ENCODE data around the gene KDM3A.
"Not testable (repeated sequence)": the region's sequence is repeated elsewhere in the genome, so short reads cannot be mapped to it uniquely, and the experiment has no call there.

Gene KDM3A

DNA sequence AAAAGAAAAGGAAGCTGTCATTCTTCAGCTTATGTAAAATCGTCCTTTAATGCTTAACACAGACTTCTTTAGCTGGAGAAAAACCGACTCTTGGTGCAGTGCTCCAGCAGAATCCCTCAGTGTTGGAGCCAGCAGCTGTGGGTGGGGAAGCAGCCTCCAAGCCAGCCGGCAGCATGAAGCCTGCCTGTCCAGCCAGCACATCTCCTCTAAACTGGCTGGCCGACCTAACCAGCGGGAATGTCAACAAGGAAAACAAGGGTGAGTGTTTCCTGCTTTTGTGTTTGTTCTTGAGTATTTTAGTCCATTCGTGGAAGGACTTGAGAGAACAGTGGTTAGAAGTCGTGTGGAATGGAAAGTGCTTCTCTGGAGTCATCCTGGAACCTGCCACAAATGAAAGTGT lies 38.9 kb downstream of the KDM3A start:
- no peak overlapping the region for H3K27ac Mint-ChIP-seq
- no peaks in the 10 kb centered on the region for H3K9me3 Mint-ChIP-seq
- peaks cover 35% of the 10 kb centered on the region for H3K4me1 Mint-ChIP-seq (ENCODE audit: low read depth)
- no peak overlapping the region for H3K4me3 Mint-ChIP-seq
- H3K36me3 Mint-ChIP-seq (ENCODE audit: low read depth): peaks cover 81% of the 10 kb centered on the region
- no peaks in the 10 kb centered on the region for H3K27me3 Mint-ChIP-seq

DNA sequence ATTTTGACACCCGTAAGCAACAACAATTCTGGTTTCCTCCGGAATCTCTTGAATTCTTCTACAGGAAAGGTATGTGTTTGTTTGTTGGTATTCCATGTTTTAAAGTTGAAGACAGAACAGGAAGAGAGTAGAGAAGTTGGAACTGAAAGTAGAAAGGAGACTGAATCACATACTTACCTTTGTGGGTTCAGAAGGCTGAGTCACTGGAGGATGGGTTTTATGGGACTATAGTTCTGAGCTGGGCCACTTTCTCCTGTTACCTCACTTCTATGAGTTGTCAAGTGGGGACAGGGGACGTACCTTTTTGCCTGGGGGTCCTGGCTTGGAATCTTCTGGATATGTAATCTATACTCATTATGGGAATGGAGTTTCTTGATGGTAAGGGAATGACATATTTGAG lies 40.9 kb downstream of the KDM3A start:
- H3K9me3 Mint-ChIP-seq: no peaks in the 10 kb centered on the region
- H3K4me1 Mint-ChIP-seq (ENCODE audit: low read depth): peaks cover 44% of the 10 kb centered on the region
- H3K4me3 Mint-ChIP-seq: no peak overlapping the region
- H3K27me3 Mint-ChIP-seq: no peaks in the 10 kb centered on the region
- H3K27ac Mint-ChIP-seq: peak overlapping the region; percentile 77
- peaks cover 90% of the 10 kb centered on the region for H3K36me3 Mint-ChIP-seq (ENCODE audit: low read depth)

DNA sequence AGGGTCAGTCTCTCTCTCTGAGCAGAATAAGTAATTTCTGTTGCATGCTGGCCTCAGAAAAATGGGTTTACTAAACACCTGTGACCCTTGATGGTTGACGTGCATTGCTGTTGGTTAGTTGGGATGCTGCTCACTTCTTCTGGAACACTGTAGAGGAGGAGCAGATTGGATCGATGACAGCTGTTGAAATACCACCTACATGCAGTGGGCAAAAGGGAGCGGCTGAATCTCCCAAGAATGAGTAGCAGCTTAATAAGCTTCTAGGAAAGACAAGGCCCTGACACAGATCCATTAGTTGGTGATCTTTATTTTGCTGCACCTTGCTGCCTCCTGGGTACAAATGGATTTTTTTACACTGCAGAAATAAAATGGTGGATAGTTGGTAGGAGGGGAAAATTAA lies 43.2 kb downstream of the KDM3A start:
- H3K9me3 Mint-ChIP-seq: no peaks in the 10 kb centered on the region
- H3K36me3 Mint-ChIP-seq (ENCODE audit: low read depth): peaks cover 87% of the 10 kb centered on the region
- peaks cover 38% of the 10 kb centered on the region for H3K4me1 Mint-ChIP-seq (ENCODE audit: low read depth)
- H3K4me3 Mint-ChIP-seq: no peak overlapping the region
- H3K27me3 Mint-ChIP-seq: no peaks in the 10 kb centered on the region
- no peak overlapping the region for H3K27ac Mint-ChIP-seq

GRCh38 chr2:86485103-86485502 lies 43.9 kb downstream of the KDM3A start:
- H3K9me3 Mint-ChIP-seq: no peaks in the 10 kb centered on the region
- peak overlapping the region; percentile 21 for H3K4me3 Mint-ChIP-seq
- peak overlapping the region; percentile 78 for H3K27ac Mint-ChIP-seq
- H3K4me1 Mint-ChIP-seq (ENCODE audit: low read depth): peaks cover 38% of the 10 kb centered on the region
- peaks cover 87% of the 10 kb centered on the region for H3K36me3 Mint-ChIP-seq (ENCODE audit: low read depth)
- no peaks in the 10 kb centered on the region for H3K27me3 Mint-ChIP-seq

DNA sequence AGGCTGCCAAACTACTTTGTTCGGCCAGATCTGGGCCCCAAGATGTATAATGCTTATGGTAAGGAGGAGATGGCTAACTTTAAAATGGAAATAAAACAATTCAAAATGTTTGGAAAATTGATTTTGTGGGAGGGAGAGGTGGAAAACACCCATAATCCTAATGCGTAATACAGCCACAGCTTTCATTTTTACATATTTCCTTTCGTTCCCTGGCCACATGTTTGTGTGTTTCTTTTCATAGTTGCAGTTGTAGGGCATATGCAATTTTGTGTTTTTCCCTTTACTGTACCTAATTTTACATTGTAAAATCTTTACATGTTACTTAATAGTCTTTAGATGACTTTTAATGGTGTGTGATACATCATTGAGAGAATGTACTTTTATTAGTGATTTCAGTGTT lies 44.6 kb downstream of the KDM3A start:
- Mint-ChIP-seq H3K4me3 (peak overlapping the region; percentile 21), H3K4me1 (ENCODE audit: low read depth) (peaks cover 38% of the 10 kb centered on the region), H3K27me3 (no peaks in the 10 kb centered on the region), H3K27ac (peak overlapping the region; percentile 78), H3K36me3 (ENCODE audit: low read depth) (peaks cover 87% of the 10 kb centered on the region), H3K9me3 (no peaks in the 10 kb centered on the region)

- Mint-ChIP-seq H3K27ac (no peak overlapping the region), H3K9me3 (no peaks in the 10 kb centered on the region), H3K4me1 (ENCODE audit: low read depth) (peaks cover 31% of the 10 kb centered on the region), H3K36me3 (ENCODE audit: low read depth) (peaks cover 92% of the 10 kb centered on the region), H3K27me3 (no peaks in the 10 kb centered on the region), H3K4me3 (no peak overlapping the region)
Observed at GRCh38 chr2:86487062-86487461, 45.9 kb downstream of the KDM3A start.

DNA sequence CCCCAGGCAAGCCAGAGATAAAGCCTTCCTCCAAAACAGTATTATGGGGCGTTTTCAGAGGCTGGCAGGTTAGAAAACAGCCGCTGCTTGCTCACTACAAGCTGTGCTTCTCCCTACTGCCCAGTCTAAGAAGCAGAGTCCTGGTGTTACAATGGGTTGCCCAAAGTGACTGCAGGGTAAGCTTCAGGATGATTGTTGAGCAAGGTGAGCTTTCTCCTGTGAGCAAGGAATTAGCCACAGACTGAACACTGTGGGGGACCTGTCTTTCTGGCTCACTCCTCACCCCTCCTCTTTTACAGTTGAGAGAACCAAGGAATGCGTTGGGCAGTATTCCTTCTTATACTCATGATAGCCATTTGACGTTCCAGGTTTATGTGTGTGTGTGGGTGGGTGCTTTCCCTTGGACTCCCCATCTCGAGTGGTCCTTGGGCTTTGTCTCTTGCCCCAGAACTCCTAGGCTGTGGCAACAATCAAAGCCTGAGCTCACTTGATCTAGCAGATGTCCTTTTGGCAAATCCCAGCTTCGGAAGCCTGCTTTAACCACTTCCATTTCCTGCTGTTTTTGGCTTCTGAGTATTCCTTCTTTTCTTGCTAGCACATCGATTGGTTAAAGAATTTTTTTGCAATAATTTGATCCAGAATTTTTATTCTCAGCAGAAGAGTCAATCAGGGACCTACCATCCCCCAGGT lies 47.5 kb downstream of the KDM3A start:
- no peak overlapping the region for H3K4me3 Mint-ChIP-seq
- no peaks in the 10 kb centered on the region for H3K27me3 Mint-ChIP-seq
- peaks cover 89% of the 10 kb centered on the region for H3K36me3 Mint-ChIP-seq (ENCODE audit: low read depth)
- peaks cover 26% of the 10 kb centered on the region for H3K4me1 Mint-ChIP-seq (ENCODE audit: low read depth)
- H3K9me3 Mint-ChIP-seq: no peaks in the 10 kb centered on the region
- H3K27ac Mint-ChIP-seq: no peak overlapping the region

DNA sequence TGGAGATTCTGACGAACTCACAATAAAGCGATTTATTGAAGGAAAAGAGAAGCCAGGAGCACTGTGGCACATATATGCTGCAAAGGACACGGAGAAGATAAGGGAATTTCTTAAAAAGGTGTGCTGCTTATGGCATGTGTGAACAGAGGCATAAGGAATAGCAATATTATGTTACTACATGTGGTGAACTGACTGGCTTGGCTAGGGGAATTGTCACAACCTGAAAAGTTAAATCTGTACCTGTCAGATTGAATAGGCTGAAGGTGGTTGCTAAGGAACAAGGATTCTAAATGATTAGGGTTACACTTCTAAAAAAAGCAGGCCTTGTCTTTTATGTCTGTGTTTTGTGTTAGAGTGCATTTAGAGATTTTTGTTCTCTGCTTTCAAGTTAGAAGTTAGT lies 48.4 kb downstream of the KDM3A start:
- H3K27me3 Mint-ChIP-seq: no peaks in the 10 kb centered on the region
- H3K36me3 Mint-ChIP-seq (ENCODE audit: low read depth): peaks cover 89% of the 10 kb centered on the region
- H3K27ac Mint-ChIP-seq: no peak overlapping the region
- no peak overlapping the region for H3K4me3 Mint-ChIP-seq
- H3K4me1 Mint-ChIP-seq (ENCODE audit: low read depth): peaks cover 24% of the 10 kb centered on the region
- H3K9me3 Mint-ChIP-seq: no peaks in the 10 kb centered on the region

DNA sequence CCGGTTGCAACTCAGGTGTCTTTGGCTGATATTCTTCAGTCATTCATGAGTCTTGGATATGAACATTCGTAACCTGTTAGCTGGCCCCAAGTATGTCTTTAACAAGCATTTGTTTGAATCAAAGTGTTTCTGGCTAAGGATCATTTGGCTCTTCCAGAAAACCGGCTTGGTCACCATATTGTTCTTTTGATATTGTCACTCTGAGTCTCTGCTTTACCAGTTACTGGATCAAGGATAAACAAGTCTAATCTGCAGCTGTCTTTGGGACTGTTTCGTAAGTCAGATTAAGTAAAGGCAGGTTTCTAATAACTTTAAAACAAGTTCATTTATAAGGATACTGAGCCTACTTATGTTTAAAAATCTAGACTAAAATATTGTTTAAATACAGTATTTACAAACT lies 49.1 kb downstream of the KDM3A start:
- peaks cover 16% of the 10 kb centered on the region for H3K4me1 Mint-ChIP-seq (ENCODE audit: low read depth)
- H3K27ac Mint-ChIP-seq: no peak overlapping the region
- no peak overlapping the region for H3K4me3 Mint-ChIP-seq
- H3K9me3 Mint-ChIP-seq: no peaks in the 10 kb centered on the region
- H3K36me3 Mint-ChIP-seq (ENCODE audit: low read depth): peaks cover 89% of the 10 kb centered on the region
- no peaks in the 10 kb centered on the region for H3K27me3 Mint-ChIP-seq

DNA sequence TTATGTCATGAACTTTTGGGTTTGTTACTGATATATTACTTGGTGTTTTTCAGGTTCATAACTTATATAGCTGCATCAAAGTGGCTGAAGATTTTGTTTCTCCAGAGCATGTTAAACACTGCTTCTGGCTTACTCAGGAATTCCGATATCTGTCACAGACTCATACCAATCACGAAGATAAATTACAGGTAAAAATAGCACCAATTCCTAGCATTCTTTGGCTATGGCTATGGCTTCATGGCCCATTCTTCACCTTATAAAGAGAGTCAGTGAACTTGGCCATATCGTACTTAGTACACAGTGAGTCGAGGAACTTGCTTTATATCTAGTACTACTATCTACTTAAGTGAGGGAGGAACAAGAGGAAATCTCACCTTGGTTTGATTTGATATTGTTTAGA lies 49.9 kb downstream of the KDM3A start:
- H3K27ac Mint-ChIP-seq: peak overlapping the region; percentile 33
- peaks cover 11% of the 10 kb centered on the region for H3K4me1 Mint-ChIP-seq (ENCODE audit: low read depth)
- no peak overlapping the region for H3K4me3 Mint-ChIP-seq
- no peaks in the 10 kb centered on the region for H3K27me3 Mint-ChIP-seq
- peaks cover 8% of the 10 kb centered on the region for H3K9me3 Mint-ChIP-seq
- peaks cover 89% of the 10 kb centered on the region for H3K36me3 Mint-ChIP-seq (ENCODE audit: low read depth)

DNA sequence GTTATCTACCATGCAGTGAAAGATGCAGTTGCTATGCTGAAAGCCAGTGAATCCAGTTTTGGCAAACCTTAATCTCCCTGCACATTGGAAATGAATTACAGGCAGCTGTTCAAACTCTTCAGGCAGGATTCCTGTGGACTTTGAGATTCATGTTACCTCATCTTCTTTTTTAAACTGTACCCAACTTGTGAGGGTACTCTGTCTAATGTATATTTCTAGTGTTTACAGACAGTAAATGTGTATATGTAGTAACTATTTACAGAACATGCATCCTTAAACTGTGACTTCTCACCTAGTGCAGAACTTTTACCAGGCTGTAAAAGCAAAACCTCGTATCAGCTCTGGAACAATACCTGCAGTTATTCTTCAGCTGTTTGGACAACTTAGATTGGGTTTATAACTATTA lies 50.9 kb downstream of the KDM3A start:
- H3K4me3 Mint-ChIP-seq: no peak overlapping the region
- H3K4me1 Mint-ChIP-seq (ENCODE audit: low read depth): peaks cover 9% of the 10 kb centered on the region
- H3K9me3 Mint-ChIP-seq: peaks cover 9% of the 10 kb centered on the region
- H3K27ac Mint-ChIP-seq: no peak overlapping the region
- H3K27me3 Mint-ChIP-seq: no peaks in the 10 kb centered on the region
- peaks cover 92% of the 10 kb centered on the region for H3K36me3 Mint-ChIP-seq (ENCODE audit: low read depth)

- peaks cover 97% of the 10 kb centered on the region for H3K36me3 Mint-ChIP-seq (ENCODE audit: low read depth)
- H3K9me3 Mint-ChIP-seq: peaks cover 26% of the 10 kb centered on the region
- peak overlapping the region; percentile 24 for H3K27ac Mint-ChIP-seq
- not testable (repeated sequence) for H3K4me3 Mint-ChIP-seq, H3K27me3 Mint-ChIP-seq
- peaks cover 20% of the 10 kb centered on the region for H3K4me1 Mint-ChIP-seq (ENCODE audit: low read depth)
Observed at GRCh38 chr2:86496391-86496790, 55.2 kb downstream of the KDM3A start.

- Mint-ChIP-seq H3K36me3 (ENCODE audit: low read depth) (peaks cover 100% of the 10 kb centered on the region), H3K27me3 (no peaks in the 10 kb centered on the region), H3K4me1 (ENCODE audit: low read depth) (peaks cover 20% of the 10 kb centered on the region), H3K9me3 (peaks cover 31% of the 10 kb centered on the region), H3K4me3 (no peak overlapping the region), H3K27ac (no peak overlapping the region)
Observed at GRCh38 chr2:86498468-86499260, 57.5 kb downstream of the KDM3A start.

- Mint-ChIP-seq H3K4me1 (ENCODE audit: low read depth) (peaks cover 20% of the 10 kb centered on the region), H3K4me3 (no peak overlapping the region), H3K27me3 (no peaks in the 10 kb centered on the region), H3K36me3 (ENCODE audit: low read depth) (peaks cover 99% of the 10 kb centered on the region), H3K27ac (no peak overlapping the region), H3K9me3 (peaks cover 31% of the 10 kb centered on the region)
Observed at GRCh38 chr2:86499326-86499725, 58.2 kb downstream of the KDM3A start.

DNA sequence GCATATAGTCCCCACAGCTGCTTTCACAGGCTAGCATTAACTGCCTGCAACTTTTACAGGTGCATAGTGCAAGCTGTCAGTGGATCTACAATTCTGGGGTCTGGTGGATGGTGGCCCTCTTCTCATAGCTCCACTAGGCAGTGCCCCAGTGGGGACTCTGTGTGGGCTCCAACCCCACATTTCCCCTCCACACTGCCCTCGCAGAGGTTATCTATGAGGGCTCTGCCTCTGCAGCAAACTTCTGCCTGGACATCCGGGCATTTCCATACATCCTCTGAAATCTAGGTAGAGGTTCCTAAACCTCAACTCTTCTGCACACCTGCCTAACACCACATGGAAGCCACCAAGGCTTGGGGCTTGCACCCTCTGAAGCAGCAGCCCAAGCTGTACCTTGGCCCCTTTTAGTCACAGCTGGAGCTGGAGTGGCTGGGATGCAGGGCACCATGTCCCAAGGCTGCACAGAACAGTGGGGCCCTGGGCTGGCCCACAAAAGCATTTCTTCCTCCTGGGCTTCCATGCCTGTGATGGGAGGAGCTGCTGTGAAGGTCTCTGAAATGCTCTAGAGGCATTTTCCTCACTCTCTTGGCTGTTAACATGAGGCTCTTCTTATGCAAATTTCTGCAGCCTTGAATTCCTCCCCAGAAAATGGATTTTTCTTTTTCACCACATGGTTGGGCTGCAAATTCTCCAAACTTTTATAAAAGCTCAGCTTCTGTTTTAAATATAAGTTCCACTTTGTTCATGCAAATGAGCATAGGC lies 59.3 kb downstream of the KDM3A start:
- peaks cover 20% of the 10 kb centered on the region for H3K4me1 Mint-ChIP-seq (ENCODE audit: low read depth)
- H3K4me3 Mint-ChIP-seq: no peak overlapping the region
- H3K36me3 Mint-ChIP-seq (ENCODE audit: low read depth): peaks cover 99% of the 10 kb centered on the region
- no peaks in the 10 kb centered on the region for H3K27me3 Mint-ChIP-seq
- H3K27ac Mint-ChIP-seq: no peak overlapping the region
- peaks cover 29% of the 10 kb centered on the region for H3K9me3 Mint-ChIP-seq

Measured in stimulated activated naive CD8-positive, alpha-beta T cell treated with anti-CD3 and anti-CD28 coated beads, Interleukin-15, Interleukin-2, amounts not matched to agents 100 ng/mL and 50 ng/mL, for 24 hours (primary cell).